Measurements from ENCODE around the gene SAMD4B. TPM values are rescaled to one million over a fixed set of nuclear protein-coding genes. Genes with fewer than 3 reads are reported as not detected.

The SAMD4B gene
- total and polyA plus RNA-seq, 7 experiments from 2014 or later: 7.3 to 84.6 (median 64.0) TPM

DNA sequence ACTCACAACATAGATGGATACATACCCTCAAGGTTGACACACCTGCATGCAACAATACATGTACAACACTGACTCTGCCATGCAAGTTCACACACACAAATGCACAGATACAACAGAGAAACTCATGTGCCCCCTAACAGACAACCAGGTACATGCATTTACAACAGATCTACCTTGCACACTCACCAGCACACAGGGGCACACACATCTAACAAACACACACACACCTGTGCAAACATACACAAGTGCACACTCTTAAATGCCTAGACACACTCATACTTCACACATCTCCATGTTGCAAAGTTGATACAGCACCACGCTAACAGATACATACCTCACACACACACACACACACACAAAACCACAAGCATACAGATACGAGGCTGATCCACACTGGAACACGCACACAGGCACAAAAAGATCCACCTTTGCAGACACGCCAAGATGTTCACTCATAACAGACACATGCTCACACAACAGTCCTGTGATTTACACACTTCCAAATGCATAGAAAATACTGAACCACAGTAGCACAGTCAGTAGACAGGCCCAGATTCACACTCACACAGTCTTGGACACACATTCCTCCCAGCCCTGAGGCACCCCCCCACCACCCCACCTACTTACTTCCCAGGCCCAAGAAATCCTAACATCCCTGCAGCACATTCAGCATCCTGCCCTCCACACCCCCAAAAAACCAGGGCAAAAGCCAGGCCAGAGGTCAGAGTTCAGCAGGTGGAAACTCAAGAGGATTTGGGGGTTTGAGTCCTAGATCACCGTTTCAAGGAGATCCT, 22.9 kb upstream of the SAMD4B start:
- Histone ChIP-seq H3K27ac (ENCODE audit: low read depth, low read length) (no peak overlapping the region), H3K4me3 (ENCODE audit: low read length) (peak overlapping the region; percentile 62), H3K27me3 (ENCODE audit: control insufficient read depth in 2 of 2, insufficient read depth in 2 of 2, low read length in 2 of 2) (no peaks in the 10 kb centered on the region), H3K36me3 (ENCODE audit: control insufficient read depth in 2 of 3, insufficient read depth in 3 of 3, low read length in 3 of 3) (peaks cover 0 to 21% (median 4%) of the 10 kb centered on the region in 3 experiments), H3K9me3 (ENCODE audit: control insufficient read depth in 2 of 3, low read length in 3 of 3) (no peaks in the 10 kb centered on the region), H3K4me1 (ENCODE audit: control insufficient read depth in 2 of 2, insufficient read depth in 2 of 2, low read length in 2 of 2) (peaks cover 9 to 10% of the 10 kb centered on the region in 2 donors)
- Mint-ChIP-seq H3K27me3 (peaks cover 0 to 8% (median 0%) of the 10 kb centered on the region in 5 donors), H3K4me3 (peak overlapping the region; percentile 49 to 89 (median 77)), H3K36me3 (peaks cover 3 to 13% (median 7%) of the 10 kb centered on the region in 5 donors), H3K27ac (peak overlapping the region; percentile 0 to 88 (median 50)), H3K9me3 (no peaks in the 10 kb centered on the region), H3K4me1 (peaks cover 20 to 48% (median 30%) of the 10 kb centered on the region in 7 donors)
- DNase-seq: no peak
- no peak for ATAC-seq
- POLR2A ChIA-PET: no interaction called here
- CTCF ChIA-PET: no interaction called here
- intact Hi-C loops (cut with micrococcal nuclease): no loop called here

- peak overlapping the region; percentile 62 for H3K4me3 ChIP-seq (ENCODE audit: low read length)
- ATAC-seq (no peak), DNase-seq (no peak)
- H3K27ac ChIP-seq (ENCODE audit: low read depth, low read length): peak overlapping the region; percentile 70
- peaks cover 0 to 15% (median 4%) of the 10 kb centered on the region in 3 experiments for H3K36me3 ChIP-seq (ENCODE audit: control insufficient read depth in 2 of 3, insufficient read depth in 3 of 3, low read length in 3 of 3)
- peak overlapping the region; percentile 67 to 89 (median 80) for H3K4me3 Mint-ChIP-seq
- H3K4me1 ChIP-seq (ENCODE audit: control insufficient read depth in 2 of 2, insufficient read depth in 2 of 2, low read length in 2 of 2): peaks cover 9 to 10% of the 10 kb centered on the region in 2 donors
- H3K9me3 ChIP-seq (ENCODE audit: control insufficient read depth in 2 of 3, low read length in 3 of 3): no peaks in the 10 kb centered on the region
- H3K27ac Mint-ChIP-seq: peak overlapping the region in 8 of 9 donors; percentile 48 to 91 (median 66)
- peaks cover 3 to 13% (median 7%) of the 10 kb centered on the region in 5 donors for H3K36me3 Mint-ChIP-seq
- H3K4me1 Mint-ChIP-seq: peaks cover 20 to 48% (median 30%) of the 10 kb centered on the region in 7 donors
- intact Hi-C loops (cut with micrococcal nuclease): loop anchor here in 1 of 2 donors (2.0 to 5.0 kb wide), 2 partner anchors 21 to 268 kb away; no protein-coding TSS in a partner anchor
- H3K9me3 Mint-ChIP-seq: no peaks in the 10 kb centered on the region
- ChIA-PET POLR2A (interaction anchor here (1.0 kb wide), 1 partner anchor 15 kb away, joined by 4 read pairs; the partner anchor contains the start of gene GMFG), CTCF (no interaction called here)
- H3K27me3 ChIP-seq (ENCODE audit: control insufficient read depth in 2 of 2, insufficient read depth in 2 of 2, low read length in 2 of 2): no peaks in the 10 kb centered on the region
- peaks cover 0 to 8% (median 0%) of the 10 kb centered on the region in 5 donors for H3K27me3 Mint-ChIP-seq
These were observed 22.4 kb upstream of the SAMD4B start for GRCh38 chr19:39319892-39320248.

DNA sequence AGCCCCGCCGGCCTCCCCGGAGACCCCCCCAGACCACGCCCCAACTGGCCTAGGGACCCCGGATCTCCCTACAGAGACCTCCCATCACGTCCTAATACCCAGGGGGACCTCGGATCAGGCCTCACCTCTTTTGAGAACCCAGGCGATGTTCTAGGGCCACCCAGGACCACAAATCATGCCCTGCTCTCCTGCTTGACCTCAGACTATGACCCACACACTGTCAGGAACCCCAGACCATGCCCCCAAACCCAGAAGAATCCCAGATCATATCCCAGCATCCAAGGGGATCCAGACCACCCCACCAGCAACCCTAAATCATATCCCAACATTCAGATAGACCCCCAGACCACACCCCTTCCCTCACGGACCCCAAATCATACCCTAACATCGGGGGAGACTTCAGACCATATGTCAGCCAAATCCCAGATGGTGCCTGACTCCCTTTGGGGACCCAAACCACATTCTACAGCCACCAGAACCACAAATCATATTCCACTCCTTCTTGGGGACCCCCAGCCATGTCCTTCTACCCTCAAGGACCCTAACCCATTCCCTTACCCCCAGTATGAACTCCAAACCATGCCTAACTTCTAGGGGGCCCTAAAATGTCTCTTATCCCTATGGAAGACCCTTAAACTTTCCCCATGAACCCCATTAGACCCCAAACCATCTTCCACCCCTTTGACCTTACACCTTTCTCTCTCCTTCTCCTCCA, 20.9 kb upstream of the SAMD4B start:
- H3K27ac Mint-ChIP-seq: peak overlapping the region; percentile 19 to 94 (median 82)
- H3K36me3 Mint-ChIP-seq: peaks cover 0 to 7% (median 2%) of the 10 kb centered on the region in 5 donors
- POLR2A ChIA-PET: no interaction called here
- peaks cover 0 to 10% (median 4%) of the 10 kb centered on the region in 3 experiments for H3K36me3 ChIP-seq (ENCODE audit: control insufficient read depth in 2 of 3, insufficient read depth in 3 of 3, low read length in 3 of 3)
- peak overlapping the region; percentile 59 for H3K27ac ChIP-seq (ENCODE audit: low read depth, low read length)
- peaks cover 0 to 8% (median 0%) of the 10 kb centered on the region in 5 donors for H3K27me3 Mint-ChIP-seq
- H3K27me3 ChIP-seq (ENCODE audit: control insufficient read depth in 2 of 2, insufficient read depth in 2 of 2, low read length in 2 of 2): no peaks in the 10 kb centered on the region
- intact Hi-C loops (cut with micrococcal nuclease): loop anchor here in 1 of 2 donors (2.0 to 5.0 kb wide), 2 partner anchors 20 to 269 kb away; no protein-coding TSS in a partner anchor
- ATAC-seq (no peak), DNase-seq (no peak)
- H3K9me3 ChIP-seq (ENCODE audit: control insufficient read depth in 2 of 3, low read length in 3 of 3): no peaks in the 10 kb centered on the region
- CTCF ChIA-PET: no interaction called here
- peak overlapping the region; percentile 39 to 92 (median 78) for H3K4me3 Mint-ChIP-seq
- no peak overlapping the region for H3K4me3 ChIP-seq (ENCODE audit: low read length)
- peaks cover 9 to 10% of the 10 kb centered on the region in 2 donors for H3K4me1 ChIP-seq (ENCODE audit: control insufficient read depth in 2 of 2, insufficient read depth in 2 of 2, low read length in 2 of 2)
- H3K9me3 Mint-ChIP-seq: no peaks in the 10 kb centered on the region
- H3K4me1 Mint-ChIP-seq: peaks cover 22 to 50% (median 31%) of the 10 kb centered on the region in 7 donors

DNA sequence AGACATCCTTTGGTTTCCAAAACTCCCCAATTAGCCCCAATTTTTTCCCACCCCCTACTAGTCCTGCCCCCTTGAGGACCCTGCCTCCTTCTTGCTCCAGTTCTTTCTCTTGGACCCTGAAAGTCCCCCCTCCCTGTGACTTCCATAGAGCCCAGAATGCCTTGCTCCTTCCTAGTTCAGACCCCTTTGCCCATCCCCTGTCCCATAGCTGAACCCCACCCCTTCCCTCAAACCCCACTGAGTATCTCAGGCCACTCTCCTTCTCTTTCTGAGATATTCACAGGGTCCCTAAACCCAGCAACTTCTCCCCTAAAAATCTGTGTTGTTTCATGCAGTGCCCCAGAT, 20.4 kb upstream of the SAMD4B start:
- no peak for ATAC-seq
- Histone ChIP-seq H3K36me3 (ENCODE audit: control insufficient read depth in 2 of 3, insufficient read depth in 3 of 3, low read length in 3 of 3) (peaks cover 0 to 9% (median 0%) of the 10 kb centered on the region in 3 experiments), H3K4me1 (ENCODE audit: control insufficient read depth in 2 of 2, insufficient read depth in 2 of 2, low read length in 2 of 2) (peaks cover 9 to 10% of the 10 kb centered on the region in 2 donors), H3K27me3 (ENCODE audit: control insufficient read depth in 2 of 2, insufficient read depth in 2 of 2, low read length in 2 of 2) (no peaks in the 10 kb centered on the region), H3K9me3 (ENCODE audit: control insufficient read depth in 2 of 3, low read length in 3 of 3) (no peaks in the 10 kb centered on the region), H3K27ac (ENCODE audit: low read depth, low read length) (peak overlapping the region; percentile 59), H3K4me3 (ENCODE audit: low read length) (no peak overlapping the region)
- Mint-ChIP-seq H3K9me3 (no peaks in the 10 kb centered on the region), H3K36me3 (peaks cover 0 to 8% (median 0%) of the 10 kb centered on the region in 5 donors), H3K4me1 (peaks cover 23 to 52% (median 34%) of the 10 kb centered on the region in 7 donors), H3K27ac (peak overlapping the region in 8 of 9 donors; percentile 19 to 94 (median 83)), H3K4me3 (peak overlapping the region; percentile 39 to 92 (median 78)), H3K27me3 (peaks cover 0 to 8% (median 0%) of the 10 kb centered on the region in 5 donors)
- intact Hi-C loops (cut with micrococcal nuclease): loop anchor here in 1 of 2 donors (2.0 to 5.0 kb wide), 2 partner anchors 19 to 270 kb away; no protein-coding TSS in a partner anchor
- no peak for DNase-seq
- POLR2A ChIA-PET: interaction anchor here (0.6 to 1.1 kb wide), 2 partner anchors 15 to 21 kb away, joined by 3 read pairs; partner anchors contain the start of gene SAMD4B
- CTCF ChIA-PET: interaction anchor here (0.9 kb wide), 1 partner anchor 13 kb away, joined by 3 read pairs; no protein-coding TSS in a partner anchor

- H3K9me3 ChIP-seq (ENCODE audit: control insufficient read depth in 2 of 3, low read length in 3 of 3): no peaks in the 10 kb centered on the region
- Mint-ChIP-seq H3K27ac (peak overlapping the region in 7 of 9 donors; percentile 6 to 82 (median 64)), H3K4me1 (peaks cover 29 to 58% (median 41%) of the 10 kb centered on the region in 7 donors), H3K36me3 (peaks cover 0 to 23% (median 10%) of the 10 kb centered on the region in 5 donors), H3K4me3 (peak overlapping the region in 1 of 10 donors; percentile 66), H3K27me3 (peaks cover 0 to 8% (median 0%) of the 10 kb centered on the region in 5 donors), H3K9me3 (no peaks in the 10 kb centered on the region)
- peaks cover 6 to 34% (median 20%) of the 10 kb centered on the region in 3 experiments for H3K36me3 ChIP-seq (ENCODE audit: control insufficient read depth in 2 of 3, insufficient read depth in 3 of 3, low read length in 3 of 3)
- H3K4me1 ChIP-seq (ENCODE audit: control insufficient read depth in 2 of 2, insufficient read depth in 2 of 2, low read length in 2 of 2): peaks cover 15 to 24% of the 10 kb centered on the region in 2 donors
- intact Hi-C loops (cut with micrococcal nuclease): loop anchor here in 1 of 2 donors (5.0 kb wide), 1 partner anchor 272 kb away; no protein-coding TSS in a partner anchor
- H3K4me3 ChIP-seq (ENCODE audit: low read length): no peak overlapping the region
- H3K27me3 ChIP-seq (ENCODE audit: control insufficient read depth in 2 of 2, insufficient read depth in 2 of 2, low read length in 2 of 2): no peaks in the 10 kb centered on the region
- ChIA-PET CTCF (no interaction called here), POLR2A (no interaction called here)
- H3K27ac ChIP-seq (ENCODE audit: low read depth, low read length): no peak overlapping the region
- no peak for ATAC-seq
- DNase-seq: no peak
These were observed 17.9 kb upstream of the SAMD4B start for GRCh38 chr19:39324242-39324842.

Data from naive thymus-derived CD4-positive, alpha-beta T cell (primary cell).